SU-DHL-6 (cell line): Measurements from ENCODE around the gene NGLY1.

Experiments used
- H2AFZ ChIP-seq: fragments of 200-600 bp; sonication (generic); 2 replicates; pipeline ENCODE4 v1.6.1; 2014; ENCODE audit warnings: low read depth, mild to moderate bottlenecking, moderate library complexity, mixed read lengths, antibody characterized with exemption, low read length; ENCODE audit not compliant: severe bottlenecking
- H3F3A ChIP-seq: fragments of 200-600 bp; shearing (Covaris generic); 2 replicates; pipeline ENCODE4 v1.6.0; 2016; ENCODE audit warnings: antibody characterized with exemption, mild to moderate bottlenecking; ENCODE audit not compliant: insufficient read depth
- H3K27ac ChIP-seq: fragments of 200-600 bp; sonication (generic); 2 replicates; pipeline ENCODE4 v1.5.1; 2016; ENCODE audit warnings: low read depth, mild to moderate bottlenecking, low read length, moderate library complexity, mixed read lengths
- H3K27me3 ChIP-seq: fragments of 200-600 bp; sonication (generic), shearing (Covaris generic); 2 replicates; pipeline ENCODE4 v1.6.0; 2014; ENCODE audit warnings: mild to moderate bottlenecking, low read length
- H3K36me3 ChIP-seq: fragments of 200-600 bp; sonication (generic); 2 replicates; pipeline ENCODE4 v1.6.1; 2014; ENCODE audit warnings: mild to moderate bottlenecking, low read length, mixed read lengths
- H3K4me2 ChIP-seq: fragments of 300-600, 200-600 bp; shearing (Covaris generic), sonication (generic); 2 replicates; pipeline ENCODE4 v1.6.0; 2014; ENCODE audit warnings: low read length, low read depth, mild to moderate bottlenecking; ENCODE audit not compliant: poor library complexity, severe bottlenecking
- H3K4me3 ChIP-seq: fragments of 200-600 bp; sonication (generic); 2 replicates; pipeline ENCODE4 v1.5.1; 2014; ENCODE audit warnings: antibody characterized with exemption, low read length, mild to moderate bottlenecking, mixed read lengths; ENCODE audit not compliant: insufficient read depth, poor library complexity, severe bottlenecking
- H3K79me2 ChIP-seq: fragments of 200-600 bp; sonication (generic); 2 replicates; pipeline ENCODE4 v1.6.1; 2014; ENCODE audit warnings: mild to moderate bottlenecking, low read length, moderate library complexity; ENCODE audit not compliant: insufficient read depth
- H3K9ac ChIP-seq: fragments of 200-600 bp; sonication (generic); 2 replicates; pipeline ENCODE4 v1.7.0; 2014; ENCODE audit warnings: mild to moderate bottlenecking, low read length
- H3K9me2 ChIP-seq: fragments of 200-600 bp; sonication (generic); replicated peaks from 2 replicates; pipeline ENCODE4 v1.6.1; 2014; ENCODE audit warnings: low read length; ENCODE audit not compliant: insufficient read depth
- H3K9me3 ChIP-seq: fragments of 200-600 bp; sonication (generic); 2 replicates; pipeline ENCODE4 v1.6.1; 2014; ENCODE audit warnings: low read length, mixed read lengths; ENCODE audit not compliant: insufficient read depth
- H4K20me1 ChIP-seq: fragments of 200-600 bp; sonication (generic); 2 replicates; pipeline ENCODE4 v1.6.1; 2014; ENCODE audit warnings: low read depth, mild to moderate bottlenecking, antibody characterized with exemption, low read length, moderate library complexity, mixed read lengths
- CTCF ChIP-seq: fragments of 200-600 bp; sonication (generic); IDR thresholded peaks from one replicate; pipeline ENCODE4 v1.5.1; 2017; ENCODE audit warnings: antibody characterized with exemption, mild to moderate bottlenecking, low read length, moderate library complexity; ENCODE audit not compliant: insufficient read depth, poor library complexity, severe bottlenecking
- EZH2phosphoT487 ChIP-seq: fragments of 200-600 bp; sonication (generic), shearing (Covaris generic); conservative IDR thresholded peaks from 2 replicates; pipeline ENCODE4 v1.6.1; 2018; ENCODE audit warnings: mild to moderate bottlenecking, antibody characterized with exemption, low read length, moderate library complexity, mixed read lengths

The NGLY1 gene

GRCh38 chr3:25751048-25751447 is 32.2 kb downstream of the NGLY1 start:
- Histone ChIP-seq H3K4me3 (no peak overlapping the region), H3K27me3 (no peaks in the 10 kb centered on the region), H4K20me1 (no peaks in the 10 kb centered on the region; the same call in 1 of the 2 replicates), H3K27ac (no peak overlapping the region), H3K79me2 (0 out of 2 replicates have a peak, but pooled peaks cover 4% of the 10 kb centered on the region), H3K9me3 (no peaks in the 10 kb centered on the region), H3K36me3 (peaks cover 54% of the 10 kb centered on the region), H3K9ac (no peak overlapping the region), H2AFZ (no peak overlapping the region), H3K9me2 (no peaks in the 10 kb centered on the region), H3K4me2 (no peak overlapping the region), H3F3A (no peaks in the 10 kb centered on the region)
- TF ChIP-seq EZH2phosphoT487: no peak
- TF ChIP-seq CTCF: no peak

- Histone ChIP-seq H3F3A (no peaks in the 10 kb centered on the region), H3K27ac (no peak overlapping the region), H3K36me3 (peaks cover 66% of the 10 kb centered on the region), H3K9ac (no peak overlapping the region), H3K9me3 (no peaks in the 10 kb centered on the region), H3K4me2 (no peak overlapping the region), H3K27me3 (no peaks in the 10 kb centered on the region), H4K20me1 (no peaks in the 10 kb centered on the region; the same call in 1 of the 2 replicates), H3K4me3 (no peak overlapping the region), H3K9me2 (no peaks in the 10 kb centered on the region), H2AFZ (no peak overlapping the region), H3K79me2 (0 out of 2 replicates have a peak, but pooled peaks cover 4% of the 10 kb centered on the region)
- no peak for TF ChIP-seq EZH2phosphoT487
- TF ChIP-seq CTCF: no peak
These were observed 34.1 kb downstream of the NGLY1 start for GRCh38 chr3:25749031-25749581.

GRCh38 chr3:25748189-25748588 is 35.1 kb downstream of the NGLY1 start:
- Histone ChIP-seq H3K27me3 (no peaks in the 10 kb centered on the region), H3K9me3 (no peaks in the 10 kb centered on the region), H3K9ac (no peak overlapping the region), H3K9me2 (no peaks in the 10 kb centered on the region), H2AFZ (no peak overlapping the region), H3K4me2 (no peak overlapping the region), H3K79me2 (0 out of 2 replicates have a peak, but pooled peaks cover 4% of the 10 kb centered on the region), H3K27ac (no peak overlapping the region), H3K36me3 (peaks cover 60% of the 10 kb centered on the region), H3F3A (no peaks in the 10 kb centered on the region), H4K20me1 (no peaks in the 10 kb centered on the region), H3K4me3 (no peak overlapping the region)
- no peak for TF ChIP-seq EZH2phosphoT487
- no peak for TF ChIP-seq CTCF
